Measurements from ENCODE around the gene CYTH1. TPM values are rescaled to one million over a fixed set of nuclear protein-coding genes. Genes with fewer than 3 reads are reported as not detected.

CYTH1 gene
- total and polyA plus RNA-seq, 2 donors (not counting 1 experiment from before 2014, with no cell fraction given): 255 to 353 TPM

DNA sequence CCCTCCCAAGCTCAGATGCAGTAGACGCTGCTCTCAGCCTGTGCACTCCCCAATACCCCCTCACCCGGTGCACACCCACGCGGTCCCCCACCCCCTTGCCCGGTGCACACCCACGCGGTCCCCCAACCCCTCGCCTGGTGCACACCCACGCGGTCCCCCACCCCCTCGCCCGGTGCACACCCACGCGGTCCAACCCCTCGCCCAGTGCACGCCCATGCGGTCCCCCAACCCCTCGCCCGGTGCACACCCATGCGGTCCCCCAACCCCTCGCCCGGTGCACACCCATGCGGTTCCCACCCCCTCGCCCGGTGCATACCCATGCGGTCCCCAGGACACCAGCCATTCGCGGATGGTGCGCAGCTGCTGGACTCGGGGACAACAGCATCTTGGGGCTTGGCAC is 19.9 kb upstream of the CYTH1 start:
- Histone ChIP-seq H3K4me2 (replicated peaks; ENCODE audit: low read depth, low read length, poor library complexity, severe bottlenecking) (no peak overlapping the region), H3K9ac (ENCODE audit: low read length) (no peak overlapping the region), H2AFZ (ENCODE audit: insufficient read depth, low read depth, low read length, poor library complexity, severe bottlenecking) (no peak overlapping the region), H3K9me3 (ENCODE audit: control extremely low read depth in 1 of 3, control insufficient read depth in 2 of 3, insufficient read depth in 1 of 3, low read length in 2 of 3) (no peaks in the 10 kb centered on the region), H3K27me3 (replicated peaks in 1 of 4; ENCODE audit: control extremely low read depth in 1 of 4, control insufficient read depth in 3 of 4, insufficient read depth in 4 of 4, low read length in 3 of 4) (no peaks in the 10 kb centered on the region), H3K4me1 (ENCODE audit: control insufficient read depth in 2 of 2, insufficient read depth in 2 of 2, low read length in 2 of 2) (peaks cover 19% of the 10 kb centered on the region in 2 donors), H4K20me1 (ENCODE audit: control insufficient read depth, insufficient read depth, low read length, poor library complexity, severe bottlenecking) (peaks cover 34% of the 10 kb centered on the region), H3K27ac (ENCODE audit: low read length in 2 of 2) (no peak overlapping the region), H3K79me2 (ENCODE audit: control insufficient read depth, insufficient read depth, low read length) (peaks cover 53% of the 10 kb centered on the region), H3K4me3 (ENCODE audit: control extremely low read depth in 1 of 5, extremely low read depth in 1 of 5, insufficient read depth in 1 of 5, low read depth in 2 of 5, low read length in 4 of 5) (no peak overlapping the region), H3K36me3 (replicated peaks in 1 of 2; ENCODE audit: control extremely low read depth in 1 of 2, control insufficient read depth in 1 of 2, extremely low read depth in 1 of 2, insufficient read depth in 2 of 2, low read length in 1 of 2) (peaks cover 0 to 67% of the 10 kb centered on the region in 2 experiments)
- H3K27ac Mint-ChIP-seq: no peak overlapping the region
- TF ChIP-seq, protein P1, sequence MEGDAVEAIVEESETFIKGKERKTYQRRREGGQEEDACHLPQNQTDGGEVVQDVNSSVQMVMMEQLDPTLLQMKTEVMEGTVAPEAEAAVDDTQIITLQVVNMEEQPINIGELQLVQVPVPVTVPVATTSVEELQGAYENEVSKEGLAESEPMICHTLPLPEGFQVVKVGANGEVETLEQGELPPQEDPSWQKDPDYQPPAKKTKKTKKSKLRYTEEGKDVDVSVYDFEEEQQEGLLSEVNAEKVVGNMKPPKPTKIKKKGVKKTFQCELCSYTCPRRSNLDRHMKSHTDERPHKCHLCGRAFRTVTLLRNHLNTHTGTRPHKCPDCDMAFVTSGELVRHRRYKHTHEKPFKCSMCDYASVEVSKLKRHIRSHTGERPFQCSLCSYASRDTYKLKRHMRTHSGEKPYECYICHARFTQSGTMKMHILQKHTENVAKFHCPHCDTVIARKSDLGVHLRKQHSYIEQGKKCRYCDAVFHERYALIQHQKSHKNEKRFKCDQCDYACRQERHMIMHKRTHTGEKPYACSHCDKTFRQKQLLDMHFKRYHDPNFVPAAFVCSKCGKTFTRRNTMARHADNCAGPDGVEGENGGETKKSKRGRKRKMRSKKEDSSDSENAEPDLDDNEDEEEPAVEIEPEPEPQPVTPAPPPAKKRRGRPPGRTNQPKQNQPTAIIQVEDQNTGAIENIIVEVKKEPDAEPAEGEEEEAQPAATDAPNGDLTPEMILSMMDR (IDR thresholded peaks at IDR 0.05): no peak
- no peak for TF ChIP-seq EZH2 (IDR thresholded peaks at IDR 0.05; ENCODE audit: borderline replicate concordance, insufficient read depth, low read depth, low read length, poor library complexity, severe bottlenecking)
- ChIA-PET CTCF (no interaction called here), POLR2A (no interaction called here)
- no peak overlapping the region for H3K4me3 Mint-ChIP-seq
- ATAC-seq (ENCODE audit: low read depth) (no peak), DNase-seq (no peak)
- WGBS (ENCODE audit: insufficient coverage): 92% methylated on average over 17 of the region's 30 CpGs
- H3K4me1 Mint-ChIP-seq: peaks cover 26% of the 10 kb centered on the region
- intact Hi-C loops (cut with micrococcal nuclease): no loop called here
- no peaks in the 10 kb centered on the region for H3K27me3 Mint-ChIP-seq
- no peaks in the 10 kb centered on the region for H3K9me3 Mint-ChIP-seq (ENCODE audit: insufficient read depth)

DNA sequence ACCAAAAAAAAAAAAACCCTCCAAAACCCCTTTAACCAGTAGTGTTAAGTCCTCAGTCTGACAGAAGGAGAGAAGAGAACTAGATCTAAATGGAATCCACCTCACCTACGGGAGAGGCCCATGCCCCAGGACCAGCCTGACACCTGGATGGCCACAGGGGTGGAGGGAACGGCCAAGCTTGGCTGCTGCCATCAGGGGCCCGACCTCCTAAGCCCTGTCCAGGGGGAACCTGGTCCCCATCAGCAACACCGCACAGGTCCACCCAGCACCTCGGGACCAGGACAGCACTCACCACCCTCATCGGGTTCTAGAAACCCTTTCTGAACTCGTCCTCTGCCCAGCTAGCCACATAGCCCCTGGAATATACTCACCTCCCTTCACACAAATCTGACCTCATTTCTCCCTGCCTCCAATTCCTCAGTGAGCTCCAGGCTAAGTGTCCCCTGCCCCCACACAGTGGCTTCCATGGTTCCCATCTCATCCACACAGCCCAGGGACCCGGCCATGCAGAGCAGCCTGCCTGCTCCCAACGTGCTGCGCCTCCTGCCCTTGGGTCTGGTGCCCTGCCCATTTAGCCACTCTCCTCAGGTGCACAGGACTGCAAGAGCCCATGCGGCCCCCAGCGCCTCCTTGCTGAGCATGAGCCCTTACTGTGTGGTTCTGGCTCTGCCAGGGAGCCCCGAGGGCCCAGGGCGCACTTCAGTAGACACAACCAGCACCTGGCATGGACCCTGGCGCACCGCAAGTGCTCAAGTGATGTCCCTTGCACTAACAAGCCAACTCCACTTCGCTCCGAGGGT is 18.3 kb upstream of the CYTH1 start:
- WGBS (ENCODE audit: insufficient coverage): 88% methylated on average over 16 of the region's 18 CpGs
- Mint-ChIP-seq H3K4me3 (no peak overlapping the region), H3K4me1 (peaks cover 12% of the 10 kb centered on the region), H3K27ac (no peak overlapping the region), H3K9me3 (ENCODE audit: insufficient read depth) (no peaks in the 10 kb centered on the region), H3K27me3 (no peaks in the 10 kb centered on the region)
- ChIA-PET CTCF (interaction anchor here (0.6 to 3.7 kb wide), 15 partner anchors 15 to 379 kb away, joined by 3 to 16 read pairs (median 4); no protein-coding TSS in a partner anchor), POLR2A (no interaction called here)
- Histone ChIP-seq H3K27me3 (replicated peaks in 1 of 4; ENCODE audit: control extremely low read depth in 1 of 4, control insufficient read depth in 3 of 4, insufficient read depth in 4 of 4, low read length in 3 of 4) (no peaks in the 10 kb centered on the region), H3K9me3 (ENCODE audit: control extremely low read depth in 1 of 3, control insufficient read depth in 2 of 3, insufficient read depth in 1 of 3, low read length in 2 of 3) (no peaks in the 10 kb centered on the region), H3K36me3 (replicated peaks in 1 of 2; ENCODE audit: control extremely low read depth in 1 of 2, control insufficient read depth in 1 of 2, extremely low read depth in 1 of 2, insufficient read depth in 2 of 2, low read length in 1 of 2) (peaks cover 0 to 67% of the 10 kb centered on the region in 2 experiments), H3K4me1 (ENCODE audit: control insufficient read depth in 2 of 2, insufficient read depth in 2 of 2, low read length in 2 of 2) (peaks cover 7 to 9% of the 10 kb centered on the region in 2 donors), H3K9ac (ENCODE audit: low read length) (no peak overlapping the region), H3K4me3 (ENCODE audit: control extremely low read depth in 1 of 5, extremely low read depth in 1 of 5, insufficient read depth in 1 of 5, low read depth in 2 of 5, low read length in 4 of 5) (no peak overlapping the region), H3K79me2 (ENCODE audit: control insufficient read depth, insufficient read depth, low read length) (peaks cover 53% of the 10 kb centered on the region), H2AFZ (ENCODE audit: insufficient read depth, low read depth, low read length, poor library complexity, severe bottlenecking) (no peak overlapping the region), H3K4me2 (replicated peaks; ENCODE audit: low read depth, low read length, poor library complexity, severe bottlenecking) (no peak overlapping the region), H3K27ac (ENCODE audit: low read length in 2 of 2) (no peak overlapping the region), H4K20me1 (ENCODE audit: control insufficient read depth, insufficient read depth, low read length, poor library complexity, severe bottlenecking) (peaks cover 34% of the 10 kb centered on the region)
- no peak for DNase-seq
- ATAC-seq (ENCODE audit: low read depth): no peak
- intact Hi-C loops (cut with micrococcal nuclease): no loop called here
- TF ChIP-seq, protein P1 (IDR thresholded peaks at IDR 0.05): no peak
- no peak for TF ChIP-seq EZH2 (IDR thresholded peaks at IDR 0.05; ENCODE audit: borderline replicate concordance, insufficient read depth, low read depth, low read length, poor library complexity, severe bottlenecking)

Measured in B cell (primary cell).